Trophoblast cell (in vitro differentiated cells and primary cell): ENCODE measurements around the gene APOL3.

ENCODE experiments used
- DNase-seq, 2 donors: peaks; one replicate each; pipeline ENCODE4 v3.0.0-alpha.2; 2016
- H2AFZ ChIP-seq: 2 replicates; pipeline ENCODE4 v1.6.1; 2013; ENCODE audit warnings: low read length, moderate library complexity, mild to moderate bottlenecking; ENCODE audit not compliant: insufficient read depth, poor library complexity
- H2AK5ac ChIP-seq: 2 replicates; pipeline ENCODE4 v1.6.1; 2013; ENCODE audit warnings: mild to moderate bottlenecking, low read length
- H2BK120ac ChIP-seq: 2 replicates; pipeline ENCODE4 v1.6.1; 2013; ENCODE audit warnings: low read length, mild to moderate bottlenecking, moderate library complexity; ENCODE audit not compliant: insufficient read depth, poor library complexity
- H2BK12ac ChIP-seq: 2 replicates; pipeline ENCODE4 v1.6.1; 2013; ENCODE audit warnings: mild to moderate bottlenecking, low read length, moderate library complexity
- H2BK5ac ChIP-seq: 2 replicates; pipeline ENCODE4 v1.6.1; 2013; ENCODE audit warnings: low read length, low read depth, moderate library complexity, mild to moderate bottlenecking; ENCODE audit not compliant: poor library complexity
- H3K14ac ChIP-seq: 2 replicates; pipeline ENCODE4 v1.6.1; 2013; ENCODE audit warnings: mild to moderate bottlenecking, low read length
- H3K18ac ChIP-seq: 2 replicates; pipeline ENCODE4 v1.6.1; 2013; ENCODE audit warnings: mild to moderate bottlenecking, low read length
- H3K23ac ChIP-seq: 2 replicates; pipeline ENCODE4 v1.6.1; 2013; ENCODE audit warnings: low read length
- H3K27ac ChIP-seq: 2 replicates; pipeline ENCODE4 v1.5.1; 2013; ENCODE audit warnings: low read depth, mild to moderate bottlenecking, inconsistent platforms, low read length, moderate library complexity
- H3K27me3 ChIP-seq: 2 replicates; pipeline ENCODE4 v1.6.1; 2013; ENCODE audit warnings: inconsistent platforms, mild to moderate bottlenecking, low read length, moderate library complexity; ENCODE audit not compliant: insufficient read depth
- H3K36me3 ChIP-seq, 2 experiments: 1 replicate in 1 of 2; 2 replicates in 1 of 2; pipeline ENCODE4 v1.6.1; 2013; ENCODE audit warnings: low read length in 2 of 2, mild to moderate bottlenecking in 2 of 2, moderate library complexity in 1 of 2; ENCODE audit not compliant: insufficient read depth in 2 of 2, control insufficient read depth in 1 of 2
- H3K4ac ChIP-seq: 2 replicates; pipeline ENCODE4 v1.6.1; 2013; ENCODE audit warnings: low read depth, mild to moderate bottlenecking, low read length, moderate library complexity
- H3K4me1 ChIP-seq, 2 experiments: 1 replicate in 1 of 2; 2 replicates in 1 of 2; pipeline ENCODE4 v1.6.1; 2013; ENCODE audit warnings: low read length in 2 of 2, mild to moderate bottlenecking in 2 of 2, moderate library complexity in 1 of 2; ENCODE audit not compliant: insufficient read depth in 2 of 2, control insufficient read depth in 1 of 2
- H3K4me2 ChIP-seq: 2 replicates; pipeline ENCODE4 v1.6.1; 2013; ENCODE audit warnings: inconsistent platforms, mild to moderate bottlenecking, low read length, moderate library complexity
- H3K4me3 ChIP-seq: 2 replicates; pipeline ENCODE4 v1.5.1; 2013; ENCODE audit warnings: mild to moderate bottlenecking, low read depth, low read length, inconsistent platforms
- H3K79me1 ChIP-seq: one replicate; pipeline ENCODE4 v1.6.1; 2013; ENCODE audit warnings: low read length
- H3K79me2 ChIP-seq: 2 replicates; pipeline ENCODE4 v1.6.1; 2013; ENCODE audit warnings: low read length, mild to moderate bottlenecking; ENCODE audit not compliant: control insufficient read depth, insufficient read depth, poor library complexity
- H3K9ac ChIP-seq: 2 replicates; pipeline ENCODE4 v1.6.1; 2013; ENCODE audit warnings: mild to moderate bottlenecking, low read length
- H3K9me3 ChIP-seq: 2 replicates; pipeline ENCODE4 v1.6.1; 2013; ENCODE audit warnings: low read depth, mild to moderate bottlenecking, control low read depth, inconsistent platforms, low read length; ENCODE audit not compliant: insufficient read depth
- H4K12ac ChIP-seq: 2 replicates; pipeline ENCODE4 v1.6.1; 2013; ENCODE audit warnings: low read depth, mild to moderate bottlenecking, low read length, moderate library complexity
- H4K8ac ChIP-seq: 2 replicates; pipeline ENCODE4 v1.6.1; 2013; ENCODE audit warnings: low read depth, mild to moderate bottlenecking, low read length, moderate library complexity
- H4K91ac ChIP-seq: one replicate; pipeline ENCODE4 v1.6.1; 2013; ENCODE audit warnings: low read depth, mild to moderate bottlenecking, low read length, moderate library complexity
- WGBS: extraction: QIAGEN DNeasy Blood & Tissue Kit; methylation state at CpG from one replicate; pipeline ENCODE4 v1.1.7; 2013; ENCODE audit warnings: missing lambda C conversion rate; ENCODE audit not compliant: insufficient read length, insufficient coverage; ENCODE audit errors: extremely low coverage; 5-methylcytosine and 5-hydroxymethylcytosine counted together

Gene APOL3

DNA sequence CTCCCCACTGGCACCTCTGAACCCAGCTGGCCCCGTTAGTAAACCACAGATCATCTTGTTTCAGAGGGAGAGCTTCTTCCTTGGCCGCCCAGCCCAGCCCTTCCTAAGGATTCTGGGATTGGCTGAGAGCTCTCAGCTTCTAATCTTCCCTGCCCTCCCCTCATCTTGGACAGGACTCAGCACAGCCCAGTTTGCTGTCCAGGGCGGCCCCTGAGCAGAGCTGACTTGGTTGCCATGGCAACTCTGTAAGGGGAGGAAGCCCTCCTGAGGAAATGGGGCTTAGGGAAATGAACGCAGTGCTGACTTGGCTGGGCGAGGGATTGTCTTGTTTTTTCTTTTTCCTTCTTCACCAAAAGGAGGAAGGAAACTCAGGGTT is 36.5 kb upstream of the APOL3 start:
- no peak overlapping the region for H3K18ac ChIP-seq
- no peaks in the 10 kb centered on the region for H3K79me1 ChIP-seq
- H3K14ac ChIP-seq = no peak overlapping the region
- no peak overlapping the region for H2BK120ac ChIP-seq
- no peak overlapping the region for H2AK5ac ChIP-seq
- no peak overlapping the region for H3K23ac ChIP-seq
- no peak overlapping the region for H2BK12ac ChIP-seq
- DNase-seq = peak in 1 of 2 donors; percentile 21
- no peak overlapping the region for H4K91ac ChIP-seq
- H3K4me2 ChIP-seq = no peak overlapping the region
- no peak overlapping the region for H4K12ac ChIP-seq
- no peaks in the 10 kb centered on the region for H3K36me3 ChIP-seq
- no peak overlapping the region for H4K8ac ChIP-seq
- H3K9ac ChIP-seq = no peak overlapping the region
- H3K27ac ChIP-seq = no peak overlapping the region
- no peak overlapping the region for H3K4ac ChIP-seq
- no peaks in the 10 kb centered on the region for H3K27me3 ChIP-seq
- H2BK5ac ChIP-seq = no peak overlapping the region
- no peak overlapping the region for H3K4me3 ChIP-seq
- peaks cover 3 to 4% of the 10 kb centered on the region in 2 experiments for H3K4me1 ChIP-seq
- H2AFZ ChIP-seq = no peak overlapping the region
- no peaks in the 10 kb centered on the region for H3K9me3 ChIP-seq
- WGBS = no CpG with 5 or more reads among the region's 5 CpGs
- H3K79me2 ChIP-seq = no peaks in the 10 kb centered on the region

DNA sequence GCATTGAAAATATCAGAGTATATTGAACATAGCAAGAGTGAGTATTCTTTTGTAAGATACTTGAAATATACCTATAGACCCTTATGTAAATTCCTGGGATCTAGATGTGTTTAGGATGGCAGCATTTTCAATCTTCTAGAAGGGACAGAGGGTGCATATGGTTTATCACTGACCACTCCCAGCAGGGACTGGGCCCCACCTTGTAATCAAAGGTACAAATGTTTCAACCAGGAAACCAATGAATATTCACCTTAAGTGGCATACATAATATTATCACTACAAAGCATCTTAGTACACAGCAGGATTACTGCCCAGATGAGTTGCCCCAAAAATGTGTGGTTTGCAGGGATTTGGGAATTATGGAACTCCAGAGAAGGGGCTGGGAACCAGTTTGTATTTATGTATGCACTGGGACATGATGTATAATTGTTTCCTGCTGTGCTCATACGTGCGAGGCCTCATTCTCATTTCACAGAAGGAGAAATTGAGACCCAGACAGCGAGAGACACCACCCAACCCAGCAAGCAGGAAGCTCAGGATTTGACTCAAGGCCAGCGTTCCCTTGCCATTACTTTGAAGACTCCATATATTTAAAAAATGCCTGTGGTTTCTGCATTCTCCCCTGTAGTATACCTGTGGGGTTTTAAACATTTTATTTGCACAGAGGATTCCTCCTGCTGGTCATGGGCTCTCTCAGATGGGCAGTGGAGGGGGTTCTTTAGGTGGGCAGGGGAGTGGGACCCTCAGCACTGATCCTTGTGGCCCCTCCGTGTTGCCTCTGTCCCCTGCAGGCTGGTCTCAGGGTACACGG is 35.9 kb upstream of the APOL3 start:
- no peak overlapping the region for H3K14ac ChIP-seq
- H3K4me3 ChIP-seq = no peak overlapping the region
- no peak overlapping the region for H3K18ac ChIP-seq
- H2AFZ ChIP-seq = no peak overlapping the region
- no peak overlapping the region for H4K91ac ChIP-seq
- H3K23ac ChIP-seq = no peak overlapping the region
- peak; percentile 20 for DNase-seq
- H2BK5ac ChIP-seq = no peak overlapping the region
- no peak overlapping the region for H2BK120ac ChIP-seq
- no peak overlapping the region for H2AK5ac ChIP-seq
- H3K4ac ChIP-seq = no peak overlapping the region
- no peaks in the 10 kb centered on the region for H3K36me3 ChIP-seq
- no peak overlapping the region for H4K12ac ChIP-seq
- no peak overlapping the region for H3K4me2 ChIP-seq
- H3K27me3 ChIP-seq = no peaks in the 10 kb centered on the region
- WGBS = no CpG with 5 or more reads among the region's 6 CpGs
- H3K79me1 ChIP-seq = no peaks in the 10 kb centered on the region
- H2BK12ac ChIP-seq = no peak overlapping the region
- H3K9me3 ChIP-seq = no peaks in the 10 kb centered on the region
- no peak overlapping the region for H4K8ac ChIP-seq
- H3K4me1 ChIP-seq = peaks cover 3 to 4% of the 10 kb centered on the region in 2 experiments
- H3K27ac ChIP-seq = no peak overlapping the region
- H3K9ac ChIP-seq = no peak overlapping the region
- no peaks in the 10 kb centered on the region for H3K79me2 ChIP-seq

DNA sequence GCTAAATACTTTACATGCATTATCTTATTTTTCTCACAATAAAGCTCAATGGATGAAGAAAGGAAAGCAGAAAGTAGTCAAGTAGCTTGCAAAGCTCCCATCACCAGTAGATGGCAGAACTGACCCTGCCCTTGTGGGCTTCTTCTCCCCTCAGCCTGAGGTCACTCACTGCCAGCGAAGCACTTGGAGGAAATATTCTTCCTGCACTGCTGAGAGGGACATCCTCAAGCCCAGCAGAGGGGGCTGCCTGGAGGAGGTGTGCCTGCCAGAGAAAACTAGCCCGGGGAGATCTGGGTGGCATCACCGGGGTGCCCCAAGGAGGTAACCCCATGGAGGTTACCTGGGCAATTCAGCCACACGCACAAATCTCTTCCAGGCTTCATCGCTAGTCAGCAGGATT is 34.4 kb upstream of the APOL3 start:
- Histone ChIP-seq H2BK5ac (no peak overlapping the region), H2BK120ac (no peak overlapping the region), H3K18ac (no peak overlapping the region), H3K9ac (no peak overlapping the region), H3K79me2 (no peaks in the 10 kb centered on the region), H4K8ac (no peak overlapping the region), H3K9me3 (no peaks in the 10 kb centered on the region), H3K4me1 (peaks cover 3 to 4% of the 10 kb centered on the region in 2 experiments), H3K4me2 (no peak overlapping the region), H3K4me3 (no peak overlapping the region), H2AFZ (no peak overlapping the region), H3K4ac (no peak overlapping the region), H3K36me3 (no peaks in the 10 kb centered on the region), H3K79me1 (no peaks in the 10 kb centered on the region), H3K23ac (no peak overlapping the region), H3K27ac (no peak overlapping the region), H4K91ac (no peak overlapping the region), H4K12ac (no peak overlapping the region), H2AK5ac (no peak overlapping the region), H2BK12ac (no peak overlapping the region), H3K27me3 (no peaks in the 10 kb centered on the region), H3K14ac (no peak overlapping the region)
- DNase-seq = peak; percentile 73 to 75
- no CpG with 5 or more reads among the region's 5 CpGs for WGBS

DNA sequence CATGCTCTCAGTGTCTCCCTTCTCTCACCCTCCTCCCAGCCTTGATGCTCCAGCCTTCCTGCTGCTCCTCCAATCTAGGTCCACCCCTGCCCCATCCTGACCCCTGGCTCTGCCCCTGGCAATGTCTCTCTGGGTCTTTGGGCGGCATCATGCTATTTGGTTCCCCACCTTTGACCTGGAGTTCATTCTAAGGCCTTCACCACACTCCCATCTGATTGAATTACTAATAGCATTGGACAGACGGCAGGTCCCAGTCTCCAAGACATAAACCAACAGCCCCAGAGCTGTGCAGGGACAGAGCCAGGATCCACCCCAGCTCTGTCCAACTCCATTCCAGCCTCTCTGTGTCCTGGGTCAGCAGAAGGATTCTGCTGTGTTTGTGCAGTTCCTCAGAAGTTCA is 33.8 kb upstream of the APOL3 start:
- no peak for DNase-seq
- Histone ChIP-seq H4K8ac (no peak overlapping the region), H3K27ac (no peak overlapping the region), H3K14ac (no peak overlapping the region), H2BK120ac (no peak overlapping the region), H3K18ac (no peak overlapping the region), H3K4me3 (no peak overlapping the region), H3K79me1 (no peaks in the 10 kb centered on the region), H3K4me1 (peaks cover 3 to 4% of the 10 kb centered on the region in 2 experiments), H2AK5ac (no peak overlapping the region), H3K79me2 (no peaks in the 10 kb centered on the region), H2BK5ac (no peak overlapping the region), H4K12ac (no peak overlapping the region), H3K23ac (no peak overlapping the region), H3K4me2 (no peak overlapping the region), H3K36me3 (no peaks in the 10 kb centered on the region), H2AFZ (no peak overlapping the region), H3K27me3 (no peaks in the 10 kb centered on the region), H3K9ac (no peak overlapping the region), H3K4ac (no peak overlapping the region), H4K91ac (no peak overlapping the region), H2BK12ac (no peak overlapping the region), H3K9me3 (peaks cover 1% of the 10 kb centered on the region)
- no CpG with 5 or more reads among the region's 2 CpGs for WGBS
